NT2/D1 (cell line): ENCODE measurements around the gene MARCKSL1.
"Not testable (repeated sequence)": the region's sequence is repeated elsewhere in the genome, so short reads cannot be mapped to it uniquely, and the experiment has no call there.

ENCODE experiments used
- DNase-seq: peaks from one replicate; pipeline ENCODE4 v3.0.0-alpha.2; 2011; ENCODE audit warnings: low read depth, low spot score
- H3K27me3 ChIP-seq: 2 replicates; pipeline ENCODE4 v1.6.0; 2011; ENCODE audit warnings: mild to moderate bottlenecking; ENCODE audit not compliant: insufficient read length, insufficient read depth
- H3K36me3 ChIP-seq: 2 replicates; pipeline ENCODE4 v1.6.1; 2011; ENCODE audit warnings: mild to moderate bottlenecking, low read length, mixed read lengths; ENCODE audit not compliant: insufficient read depth, insufficient read length
- H3K4me1 ChIP-seq: 2 replicates; pipeline ENCODE4 v1.5.1; 2011; ENCODE audit not compliant: insufficient read depth, insufficient read length
- H3K4me3 ChIP-seq: 2 replicates; pipeline ENCODE4 v1.5.1; 2011; ENCODE audit warnings: low read depth; ENCODE audit not compliant: insufficient read length
- H3K9ac ChIP-seq: 2 replicates; pipeline ENCODE4 v1.6.0; 2011; ENCODE audit warnings: low read depth; ENCODE audit not compliant: insufficient read length
- H3K9me3 ChIP-seq: 2 replicates; pipeline ENCODE4 v1.5.1; 2011; ENCODE audit warnings: mild to moderate bottlenecking, low read length; ENCODE audit not compliant: insufficient read depth
- SUZ12 ChIP-seq: IDR thresholded peaks from 2 replicates; pipeline ENCODE4 v1.6.1; 2011; ENCODE audit not compliant: insufficient read length, insufficient read depth; ENCODE audit errors: extremely low read depth
- YY1 ChIP-seq: IDR thresholded peaks from 2 replicates; pipeline ENCODE4 v1.6.1; 2011; ENCODE audit not compliant: insufficient read length, insufficient read depth
- ZNF274 ChIP-seq: IDR thresholded peaks from 2 replicates; pipeline ENCODE4 v1.6.1; 2011; ENCODE audit warnings: mild to moderate bottlenecking, low read depth, low read length

MARCKSL1 gene

GRCh38 chr1:32357614-32358013, 21.6 kb upstream of the MARCKSL1 start:
- Histone ChIP-seq H3K4me1 (peaks cover 22% of the 10 kb centered on the region), H3K36me3 (peaks cover 38% of the 10 kb centered on the region), H3K27me3 (peaks cover 5% of the 10 kb centered on the region), H3K9me3 (no peaks in the 10 kb centered on the region), H3K9ac (no peak overlapping the region), H3K4me3 (no peak overlapping the region)
- no peak for TF ChIP-seq SUZ12
- no peak for DNase-seq

- no peak for DNase-seq
- H3K27me3 ChIP-seq: peaks cover 5% of the 10 kb centered on the region
- H3K4me3 ChIP-seq: no peak overlapping the region
- H3K9me3 ChIP-seq: no peaks in the 10 kb centered on the region
- TF ChIP-seq YY1 (no peak), ZNF274 (no peak), SUZ12 (no peak)
- H3K4me1 ChIP-seq: peaks cover 22% of the 10 kb centered on the region
- H3K9ac ChIP-seq: no peak overlapping the region
- peaks cover 37% of the 10 kb centered on the region for H3K36me3 ChIP-seq
Observed at GRCh38 chr1:32356478-32356877, 20.4 kb upstream of the MARCKSL1 start.

- H3K9ac ChIP-seq, DNase-seq, H3K4me3 ChIP-seq, H3K27me3 ChIP-seq, H3K9me3 ChIP-seq: not testable (repeated sequence)
- Histone ChIP-seq H3K4me1 (peaks cover 18% of the 10 kb centered on the region), H3K36me3 (peaks cover 34% of the 10 kb centered on the region)
Observed at GRCh38 chr1:32355778-32356177, 19.7 kb upstream of the MARCKSL1 start.

GRCh38 chr1:32353886-32354570, 18.0 kb upstream of the MARCKSL1 start:
- Histone ChIP-seq H3K9me3 (peaks cover 12% of the 10 kb centered on the region; the same call in 1 of the 2 replicates), H3K9ac (no peak overlapping the region), H3K36me3 (peaks cover 28% of the 10 kb centered on the region), H3K27me3 (peaks cover 4% of the 10 kb centered on the region), H3K4me1 (peaks cover 21% of the 10 kb centered on the region), H3K4me3 (no peak overlapping the region)
- no peak for DNase-seq
- TF ChIP-seq SUZ12: no peak
- no peak for TF ChIP-seq ZNF274
- no peak for TF ChIP-seq YY1

GRCh38 chr1:32353431-32353830, 17.4 kb upstream of the MARCKSL1 start:
- Histone ChIP-seq H3K27me3 (peaks cover 4% of the 10 kb centered on the region), H3K4me1 (peaks cover 21% of the 10 kb centered on the region), H3K4me3 (no peak overlapping the region), H3K9me3 (peaks cover 12% of the 10 kb centered on the region; the same call in 1 of the 2 replicates), H3K9ac (peak overlapping the region; percentile 78), H3K36me3 (peaks cover 25% of the 10 kb centered on the region)
- DNase-seq: no peak
- TF ChIP-seq YY1 (no peak), SUZ12 (no peak)

- no peak for TF ChIP-seq ZNF274
- no peak for TF ChIP-seq SUZ12
- TF ChIP-seq YY1: no peak
- peaks cover 21% of the 10 kb centered on the region for H3K4me1 ChIP-seq
- peak overlapping the region; percentile 78 for H3K9ac ChIP-seq
- no peak overlapping the region for H3K4me3 ChIP-seq
- H3K9me3 ChIP-seq: peaks cover 12% of the 10 kb centered on the region; the same call in 1 of the 2 replicates
- peaks cover 4% of the 10 kb centered on the region for H3K27me3 ChIP-seq
- peaks cover 22% of the 10 kb centered on the region for H3K36me3 ChIP-seq
- no peak for DNase-seq
Observed at GRCh38 chr1:32352831-32353383, 16.9 kb upstream of the MARCKSL1 start.

- H3K36me3 ChIP-seq: peaks cover 17% of the 10 kb centered on the region
- peaks cover 4% of the 10 kb centered on the region for H3K27me3 ChIP-seq
- peaks cover 22% of the 10 kb centered on the region for H3K4me1 ChIP-seq
- TF ChIP-seq YY1 (no peak), SUZ12 (no peak), ZNF274 (no peak)
- peaks cover 12% of the 10 kb centered on the region; the same call in 1 of the 2 replicates for H3K9me3 ChIP-seq
- DNase-seq: no peak
- H3K9ac ChIP-seq: peak overlapping the region; percentile 98
- H3K4me3 ChIP-seq: peak overlapping the region; percentile 78
Observed at GRCh38 chr1:32352239-32352745, 16.3 kb upstream of the MARCKSL1 start.
